GM18909 (cell line): ENCODE results near the gene HEY2.
"Not testable (repeated sequence)": the region's sequence is repeated elsewhere in the genome, so short reads cannot be mapped to it uniquely, and the experiment has no call there.

Source experiments
- ATAC-seq: cut with Tn5 transposase; IDR thresholded peaks from one replicate; pipeline ENCODE4 v1.9.1; 2021; ENCODE audit warnings: mild to moderate bottlenecking; ENCODE audit not compliant: unreplicated experiment, poor library complexity

The HEY2 gene

DNA sequence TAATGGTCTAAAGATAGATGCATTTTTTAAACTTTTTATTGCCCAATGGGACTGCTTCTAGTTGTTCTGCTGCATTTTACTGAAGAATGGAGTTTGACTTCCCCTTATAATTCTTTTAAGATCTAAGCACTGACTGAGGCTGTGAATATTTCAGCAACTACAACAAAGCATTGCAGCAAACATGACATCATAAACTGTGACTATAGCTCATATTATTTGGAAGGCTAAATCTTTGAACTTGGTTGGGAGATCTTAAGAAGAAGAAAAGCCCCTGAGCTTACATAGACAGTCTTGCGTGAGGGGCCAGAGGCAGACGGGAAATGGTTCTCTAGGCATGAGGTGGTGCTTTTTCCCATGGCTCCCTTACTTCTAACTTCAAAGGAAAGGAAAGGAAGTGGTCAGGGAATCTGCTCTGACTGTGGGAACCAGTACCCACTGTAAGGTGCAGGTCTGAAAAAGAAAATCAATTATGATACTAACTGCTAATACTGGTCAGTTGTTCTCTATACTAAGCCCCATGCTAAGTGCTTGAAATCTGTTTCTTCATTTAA, 14.8 kb downstream of the HEY2 start:
- ATAC-seq, result no peak

DNA sequence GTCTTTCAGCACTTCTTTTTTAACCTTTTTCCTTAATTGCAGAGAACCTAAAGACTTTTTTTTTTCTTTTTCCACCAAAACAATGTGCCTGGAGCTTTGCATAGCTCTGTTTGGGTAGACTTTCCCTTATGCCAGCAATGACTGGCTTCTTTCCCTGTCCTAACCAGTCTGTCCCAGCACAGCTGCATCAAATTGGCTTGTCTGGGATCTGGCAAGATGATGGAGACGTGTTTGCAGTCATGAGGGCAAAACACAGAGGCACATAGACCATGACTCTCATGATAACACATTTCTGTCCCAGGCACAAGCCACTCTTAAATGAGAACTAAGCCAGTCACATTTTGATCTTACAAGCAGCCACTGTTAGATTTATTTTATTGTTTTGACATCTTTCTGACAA, 16.5 kb downstream of the HEY2 start:
- no peak for ATAC-seq

DNA sequence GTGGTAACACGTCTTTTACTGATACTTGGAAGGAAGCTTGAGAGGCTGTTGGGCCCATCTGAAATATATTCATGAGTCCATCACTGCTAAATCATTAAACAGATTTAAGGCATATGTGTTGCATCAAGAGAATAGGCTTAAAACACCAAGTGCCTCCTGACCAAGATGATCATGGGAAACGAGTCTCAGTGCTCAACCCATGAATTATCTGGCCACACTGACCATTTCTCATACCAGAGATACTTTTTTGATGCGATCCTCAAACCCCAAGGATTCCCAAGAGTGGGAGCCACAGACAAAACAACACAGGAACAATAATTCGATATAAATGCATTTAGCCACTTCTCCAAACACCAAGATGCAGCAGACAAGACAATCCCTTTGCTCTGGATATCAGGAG, 17.2 kb downstream of the HEY2 start:
- ATAC-seq, result no peak

DNA sequence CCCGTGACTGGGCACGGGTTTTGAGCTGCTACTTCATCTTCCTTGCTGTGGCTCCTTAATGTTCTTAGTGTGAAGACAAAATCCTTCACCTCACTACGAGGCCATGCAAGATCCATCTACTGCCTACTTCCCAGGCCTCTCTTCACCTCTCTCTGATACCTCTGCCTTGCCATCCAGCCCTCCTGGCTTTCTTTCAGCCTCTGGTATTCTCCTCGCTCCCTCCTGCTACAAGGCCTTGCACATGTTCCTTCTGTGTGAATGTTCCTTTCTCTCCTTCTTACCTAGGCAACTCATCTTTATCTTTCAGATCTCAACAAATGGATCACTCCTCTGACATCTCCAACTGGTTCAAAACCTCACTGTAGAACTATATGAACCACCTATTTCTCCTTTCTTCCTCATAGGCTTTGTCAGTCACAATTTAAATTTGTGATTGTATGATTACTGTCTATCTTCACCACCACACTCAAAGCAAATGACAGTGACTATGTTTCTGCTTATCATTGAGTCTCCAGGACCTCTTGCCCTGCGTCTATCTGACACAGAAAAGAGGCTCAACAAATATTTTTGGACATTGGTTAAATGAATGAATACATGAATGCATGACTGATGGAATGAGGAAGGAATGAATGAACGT, 19.8 kb downstream of the HEY2 start:
- no peak for ATAC-seq

DNA sequence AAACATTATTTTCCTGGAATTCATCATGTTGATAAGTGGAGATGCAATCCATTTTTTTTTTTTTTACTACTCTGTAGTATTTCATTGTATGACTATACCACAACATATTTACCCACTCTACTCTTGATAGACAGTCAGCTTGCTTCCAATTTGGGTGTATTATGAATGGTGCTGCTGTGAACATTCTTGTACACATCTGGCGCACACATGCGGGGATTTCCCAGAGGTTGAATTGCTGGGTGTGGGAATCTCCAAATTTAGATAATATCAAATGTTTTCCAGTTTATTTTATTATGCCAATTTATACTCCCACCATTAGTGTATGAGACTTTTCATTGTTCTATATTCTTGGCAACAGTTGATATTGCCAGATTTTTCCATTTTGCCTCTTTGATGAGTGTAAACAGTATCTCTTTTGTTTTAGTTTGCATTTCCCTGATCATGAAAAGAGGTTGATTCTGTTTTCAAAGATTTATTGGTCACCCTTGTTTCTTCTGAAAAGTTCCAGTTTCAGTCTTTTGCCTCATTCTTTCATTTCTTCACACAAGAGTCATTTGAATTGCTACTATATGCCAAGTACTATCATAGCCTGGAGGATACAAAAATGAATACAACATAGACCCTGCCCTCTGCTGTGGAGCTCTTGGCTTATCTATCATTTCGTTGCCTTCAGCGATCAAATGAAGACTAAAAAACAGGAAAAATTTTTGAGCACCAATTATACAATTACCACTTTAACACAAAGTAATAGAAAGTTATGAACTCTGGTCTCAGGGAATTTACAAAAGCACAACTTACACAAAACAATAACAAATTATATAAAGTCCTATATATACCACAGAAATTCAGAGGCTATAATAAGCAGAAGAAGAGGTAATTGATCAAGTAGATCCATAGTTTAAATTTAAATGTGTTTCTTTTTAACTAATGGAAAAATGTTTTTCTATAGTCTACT, 24.2 kb downstream of the HEY2 start:
- no peak for ATAC-seq

DNA sequence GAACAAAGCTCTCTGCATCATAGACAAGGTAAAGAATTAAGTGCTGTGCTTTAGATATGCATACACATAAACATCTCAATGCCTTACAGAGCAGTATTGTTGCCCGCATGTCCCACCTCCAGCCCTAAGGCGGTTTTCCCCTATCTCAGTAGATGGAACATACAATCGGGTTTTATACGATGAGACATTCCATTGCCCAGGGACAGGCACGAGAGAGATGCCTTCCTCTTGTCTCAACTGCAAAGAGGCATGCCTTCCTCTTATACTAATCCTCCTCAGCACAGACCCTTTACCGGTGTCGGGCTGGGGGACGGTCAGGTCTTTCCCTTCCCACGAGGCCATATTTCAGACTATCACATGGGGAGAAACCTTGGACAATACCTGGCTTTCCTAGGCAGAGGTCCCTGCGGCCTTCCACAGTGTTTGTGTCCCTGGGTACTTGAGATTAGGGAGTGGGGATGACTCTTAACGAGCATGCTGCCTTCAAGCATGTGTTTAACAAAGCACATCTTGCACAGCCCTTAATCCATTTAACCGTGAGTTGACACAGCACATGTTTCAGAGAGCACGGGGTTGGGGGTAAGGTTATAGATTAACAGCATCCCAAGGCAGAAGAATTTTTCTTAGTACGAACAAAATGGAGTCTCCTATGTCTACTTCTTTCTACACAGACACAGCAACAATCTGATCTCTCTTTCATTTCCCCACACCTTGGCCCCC, 26.8 kb downstream of the HEY2 start:
- ATAC-seq, result not testable (repeated sequence)

DNA sequence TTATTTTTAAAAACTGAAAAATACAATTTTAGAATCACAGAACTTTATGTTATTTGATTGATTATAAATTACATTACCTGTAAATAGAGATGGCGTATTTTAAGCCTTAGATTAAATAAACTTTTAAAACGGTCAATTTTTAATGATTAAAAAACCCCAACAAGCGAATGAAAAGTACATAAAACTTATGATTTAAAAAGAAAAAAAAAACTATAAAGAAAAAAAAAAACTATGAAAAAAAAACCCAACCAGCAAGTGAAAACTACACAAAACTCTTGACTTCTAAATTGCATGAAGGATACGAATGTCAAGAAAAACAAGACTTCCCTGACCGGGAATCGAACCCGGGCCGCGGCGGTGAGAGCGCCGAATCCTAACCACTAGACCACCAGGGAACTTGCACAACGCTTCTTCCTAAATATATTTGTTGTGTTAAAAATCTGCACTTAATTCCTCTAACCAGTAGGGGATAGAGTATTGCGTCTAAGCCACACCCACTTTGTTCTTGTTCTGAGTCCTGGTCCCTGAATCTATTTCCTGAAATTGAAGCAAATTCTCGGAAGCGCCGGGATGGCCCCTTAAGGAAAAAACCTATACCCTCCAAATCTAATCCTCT, 30.6 kb downstream of the HEY2 start:
- ATAC-seq, result peak; percentile 82

DNA sequence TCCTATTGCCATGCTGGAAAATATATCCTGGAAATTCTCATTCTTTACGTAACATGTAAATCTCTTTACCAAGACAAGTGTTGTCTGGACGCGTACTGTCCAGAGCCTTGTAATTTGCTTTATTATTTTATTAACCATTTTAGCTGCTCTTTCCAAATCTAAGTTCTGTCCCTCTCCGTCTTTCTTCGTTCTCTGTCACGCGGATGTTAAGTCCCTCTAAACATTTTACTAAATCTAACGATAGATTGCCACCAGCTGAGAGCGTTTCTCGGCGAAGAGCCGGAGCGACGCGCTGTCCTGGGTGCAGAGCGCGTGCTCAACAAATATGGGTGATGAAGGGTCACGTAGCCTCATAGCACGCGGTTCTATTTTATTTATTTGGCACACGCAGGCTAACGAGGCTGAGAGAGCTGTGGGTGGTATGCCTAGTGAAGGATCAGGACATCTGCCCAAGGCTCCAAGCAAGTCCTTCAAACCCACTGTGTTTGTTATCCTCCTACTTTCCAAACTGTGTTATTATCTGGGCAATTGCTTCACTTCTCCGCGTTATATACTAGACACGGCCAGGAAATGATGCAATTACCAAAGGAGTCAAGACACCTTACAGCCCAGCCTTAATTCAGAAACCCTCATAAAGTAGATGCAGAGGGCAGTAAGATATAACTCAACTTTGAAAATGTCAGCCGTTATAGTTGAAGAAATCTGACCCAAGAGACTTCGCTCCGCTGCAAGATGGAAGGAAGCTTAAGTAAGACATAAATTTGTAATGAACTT, 31.3 kb downstream of the HEY2 start:
- ATAC-seq, result peak; percentile 82

DNA sequence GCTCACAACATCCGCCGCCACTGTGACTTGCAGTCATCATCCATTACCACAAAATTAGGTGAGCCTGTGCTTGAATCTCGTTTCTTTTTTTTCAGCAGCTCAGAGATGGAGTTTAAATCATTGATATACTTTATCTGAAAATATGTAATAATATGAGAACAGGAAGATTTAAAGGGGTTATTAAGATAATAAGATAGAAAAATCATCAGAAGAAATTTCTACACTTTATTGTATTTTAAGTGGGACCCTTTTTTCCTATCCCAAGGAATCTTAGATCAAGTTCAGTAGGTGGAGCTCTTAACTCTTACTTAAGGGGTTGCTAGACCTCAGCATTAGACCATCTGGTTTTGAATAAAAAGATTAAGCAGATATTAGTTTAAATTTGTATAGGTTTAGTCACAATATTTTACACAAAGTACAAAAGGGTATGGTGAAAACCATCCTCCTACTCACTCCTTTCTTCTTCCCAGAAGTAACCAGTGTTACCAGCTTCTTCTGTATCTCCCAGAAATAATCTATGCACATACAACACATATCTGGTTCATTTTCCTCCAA, 32.0 kb downstream of the HEY2 start:
- peak; percentile 50 for ATAC-seq

DNA sequence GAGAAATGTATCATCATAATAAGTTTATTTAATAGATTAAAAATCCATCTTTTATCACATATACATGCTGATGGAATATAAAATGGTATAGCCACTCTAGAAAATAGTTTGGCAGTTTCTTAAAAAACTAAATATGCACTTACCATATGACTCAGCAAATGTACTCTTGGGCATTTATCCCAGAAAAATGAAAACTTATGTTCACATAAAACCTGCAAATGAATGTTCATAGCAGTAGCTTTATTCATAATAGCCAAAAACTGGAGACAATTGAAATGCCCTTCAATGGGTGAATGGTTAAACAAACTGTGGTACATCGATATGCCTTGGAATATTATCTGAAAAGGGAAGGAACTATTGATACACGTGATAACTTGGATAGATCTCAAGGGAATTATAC, 34.9 kb downstream of the HEY2 start:
- no peak for ATAC-seq

DNA sequence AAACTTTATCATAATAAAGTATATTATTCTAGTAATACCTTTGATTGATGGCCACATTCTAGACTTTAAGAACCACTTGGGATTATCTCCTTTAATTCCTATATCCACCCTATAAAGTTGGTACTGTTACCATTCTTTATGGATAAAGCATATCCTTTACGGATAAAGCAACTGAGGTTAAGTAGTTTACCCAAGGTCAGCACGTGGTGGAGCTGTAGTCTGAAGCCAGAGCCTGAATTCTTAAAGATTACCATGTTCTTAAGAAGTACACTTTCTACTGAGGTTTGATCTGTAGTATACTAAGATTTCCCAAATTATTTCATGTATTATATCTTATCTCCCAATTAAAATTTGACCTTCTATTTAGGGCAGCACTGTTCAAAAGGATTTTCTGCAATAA, 38.4 kb downstream of the HEY2 start:
- ATAC-seq, result no peak

DNA sequence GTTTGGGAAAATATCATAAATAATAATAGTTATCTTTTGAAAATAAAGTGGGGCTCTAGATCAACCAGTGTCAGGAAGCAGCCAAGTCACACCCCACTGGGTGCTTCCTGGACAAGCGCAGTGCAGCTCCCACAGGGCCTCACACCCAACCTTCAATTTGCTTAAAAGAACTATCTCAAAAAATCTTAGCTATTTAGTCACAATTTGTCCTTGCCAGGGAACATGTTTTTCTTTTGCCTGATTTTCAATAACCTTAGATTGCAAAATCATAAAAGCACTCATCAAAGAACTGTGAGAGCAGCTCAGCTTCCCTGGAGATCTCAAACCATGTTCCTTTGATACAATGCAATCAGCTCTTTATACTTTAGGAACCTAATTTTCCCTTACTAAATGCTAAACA, 39.7 kb downstream of the HEY2 start:
- no peak for ATAC-seq

DNA sequence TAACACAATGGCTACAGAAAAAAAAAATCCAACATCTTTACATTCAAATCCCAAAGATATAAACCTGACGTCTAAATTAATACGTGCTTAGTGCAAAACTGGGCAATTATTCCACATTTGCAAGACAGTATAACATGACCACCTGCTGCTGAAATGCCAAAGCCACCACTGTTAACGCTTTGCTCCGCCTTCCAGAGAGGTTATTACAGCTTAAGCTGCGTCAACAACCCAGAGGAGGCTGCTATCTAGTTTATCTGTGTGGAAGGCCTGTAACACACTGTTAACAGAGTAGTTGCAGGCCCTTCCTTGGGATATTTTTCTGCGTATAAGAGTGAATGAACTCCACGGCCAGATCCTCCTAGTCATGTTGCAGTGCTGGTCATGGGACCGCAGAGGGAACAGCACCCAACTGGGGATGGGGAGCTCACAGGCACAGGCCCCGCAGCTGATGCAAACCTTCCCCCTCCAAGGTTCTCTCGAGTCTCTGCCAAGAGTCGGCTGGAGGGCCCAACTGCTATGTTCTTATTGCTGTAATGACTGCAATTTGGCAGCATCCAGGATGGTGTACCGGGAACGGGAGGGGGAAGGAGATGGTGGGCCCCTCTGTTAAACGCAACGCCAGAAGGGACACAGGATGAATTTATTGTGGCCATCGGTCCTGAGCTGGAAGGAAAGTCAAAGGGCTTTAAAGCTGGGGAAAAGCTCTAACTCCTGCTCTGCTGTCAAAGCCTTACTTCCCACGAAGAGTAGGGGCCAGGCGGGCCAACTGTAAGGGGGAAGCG, 40.3 kb downstream of the HEY2 start:
- peak; percentile 24 for ATAC-seq

DNA sequence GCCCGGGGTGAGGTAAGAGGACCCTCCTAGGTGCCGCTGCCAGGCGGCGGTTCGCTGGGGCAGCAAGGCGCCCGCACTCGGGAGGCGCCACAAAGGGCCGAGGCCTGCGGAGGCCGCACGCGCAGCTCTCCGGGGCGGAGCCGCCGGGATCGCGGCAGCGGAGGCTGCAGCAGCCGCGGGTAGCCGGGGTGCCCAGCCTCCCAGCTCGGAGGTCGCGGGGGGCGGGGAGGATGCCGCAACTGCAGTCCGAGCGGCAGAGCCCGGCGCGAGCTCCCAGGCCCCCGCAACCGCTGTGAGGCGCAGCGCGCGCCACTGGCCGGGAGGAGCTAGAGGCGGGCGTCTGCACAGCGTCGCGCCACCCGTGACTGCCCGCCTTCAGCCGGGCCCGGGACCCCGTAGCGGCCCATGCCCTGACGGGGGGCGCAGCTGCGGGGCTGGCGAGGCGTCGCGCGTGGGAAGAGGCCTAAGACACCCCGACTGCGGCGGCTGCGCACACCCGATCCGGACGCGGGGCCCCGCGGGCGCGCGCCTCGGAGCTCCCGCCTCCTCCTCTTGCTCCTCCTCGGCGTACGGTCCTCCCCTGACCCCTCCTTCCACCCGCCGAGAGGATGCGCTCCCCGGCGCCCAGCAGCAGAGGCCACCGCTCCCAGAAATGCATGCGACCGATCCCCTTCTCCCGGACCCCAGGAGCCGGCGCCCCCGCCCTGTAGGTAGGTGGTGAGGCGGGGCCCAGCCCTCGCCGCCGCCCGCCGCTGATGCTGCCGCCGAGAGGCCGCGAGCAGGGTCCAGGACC, 41.1 kb downstream of the HEY2 start, which contains the start of gene NCOA7:
Gene NCOA7, plus strand, starts transcription at position 603 of the 793 bp plus-strand sequence. CDS start 24,395 bp downstream, outside the sequence.
- ATAC-seq, result peak; percentile 78

DNA sequence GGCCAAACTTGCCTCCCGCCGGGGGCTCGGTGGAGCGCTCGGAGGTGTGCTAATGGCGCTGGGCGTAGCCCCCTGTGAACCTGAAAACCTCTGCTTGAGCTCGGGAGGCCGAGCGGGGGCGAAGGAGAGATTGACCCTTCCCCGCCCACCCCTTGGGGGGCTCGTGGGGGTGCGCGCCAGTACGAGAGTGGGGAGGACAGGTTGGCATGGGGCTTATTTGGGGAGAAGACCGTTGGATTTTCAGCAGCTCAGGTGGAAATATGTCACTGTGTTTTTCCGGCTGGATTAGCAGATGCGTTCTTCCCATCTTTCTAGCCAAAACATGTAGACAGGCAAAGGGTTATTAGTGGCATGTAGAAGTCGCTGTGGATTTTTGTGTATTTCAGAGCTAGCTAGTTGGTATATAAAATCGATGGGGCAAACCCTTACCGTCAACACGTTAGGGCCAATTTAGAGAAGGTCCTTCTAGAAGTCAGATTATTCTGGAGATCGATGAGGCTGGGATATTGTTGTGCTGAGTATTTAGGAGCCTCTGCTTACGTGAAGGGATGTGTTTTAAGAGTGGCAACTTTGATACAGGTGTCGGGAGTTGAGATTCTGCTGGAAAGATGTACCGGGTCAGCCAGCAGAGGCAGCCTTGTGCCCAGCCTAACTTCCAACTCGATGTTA, 41.9 kb downstream of the HEY2 start:
- peak; percentile 40 for ATAC-seq

DNA sequence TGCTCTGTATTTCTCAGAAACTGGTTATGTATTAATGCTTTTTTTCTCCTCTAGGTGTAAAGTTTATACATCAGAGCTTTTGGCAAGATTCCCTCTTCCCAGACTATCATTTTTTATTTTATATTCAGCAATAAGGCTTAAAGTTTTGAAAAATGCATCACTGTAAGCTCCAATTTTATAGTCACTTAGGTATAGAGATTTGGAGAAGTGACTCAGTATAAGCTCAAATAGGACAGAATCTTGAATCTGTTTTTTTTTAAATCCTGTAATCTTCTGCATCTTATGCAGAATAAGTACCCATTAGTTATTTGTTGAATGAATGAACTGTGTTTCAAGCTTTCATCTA, 42.4 kb downstream of the HEY2 start:
- ATAC-seq, result no peak

DNA sequence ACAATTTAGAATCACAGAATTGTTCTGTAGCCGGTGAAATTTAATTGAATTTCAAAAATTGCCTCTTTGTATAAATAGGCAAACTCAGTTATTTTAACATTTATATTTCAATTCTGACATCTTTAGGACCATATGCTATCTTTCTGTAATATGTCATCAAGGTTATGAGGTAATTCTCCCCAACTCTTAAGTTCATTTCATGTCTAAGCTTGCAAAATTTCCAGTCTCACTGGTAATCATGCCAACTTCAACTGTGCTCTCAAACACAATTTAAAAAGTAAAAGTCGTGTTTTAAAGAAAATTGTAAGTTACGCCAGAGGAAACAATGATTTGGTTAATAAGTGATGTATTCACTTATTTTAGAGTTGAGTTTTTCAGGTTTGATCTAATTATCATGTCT, 42.7 kb downstream of the HEY2 start:
- no peak for ATAC-seq
